ENCODE results near the gene SCOC. TPM values are rescaled to one million over a fixed set of nuclear protein-coding genes. Genes with fewer than 3 reads are reported as not detected.

SCOC gene
- total and polyA plus RNA-seq, 9 of the 15 experiments (the other 6 are each of a cell fraction or from before 2014, with no cell fraction given) = 16.8 to 110 (median 46.7) TPM

DNA sequence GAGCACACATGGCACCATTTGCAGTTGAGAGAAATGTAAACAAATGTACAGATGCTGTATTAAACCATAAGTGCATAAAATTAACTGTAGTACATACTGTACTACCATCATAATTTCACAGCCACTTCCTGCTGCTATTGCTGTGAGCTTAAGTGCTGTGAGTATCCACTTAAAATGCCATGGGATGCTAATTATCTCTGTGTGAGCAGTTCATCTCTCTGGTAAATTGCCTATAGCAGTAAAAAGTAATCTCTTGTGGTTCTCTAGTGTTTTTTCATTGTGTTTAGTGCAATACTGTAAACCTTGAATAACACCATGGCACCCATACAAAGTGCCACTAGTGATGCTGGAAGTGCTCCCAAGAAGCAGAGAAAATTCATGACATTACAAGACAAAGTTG is 9.9 kb upstream of the SCOC start:
- ChIA-PET POLR2A (interaction anchor here (0.7 kb wide), 1 partner anchor 10 kb away, joined by 3 read pairs; the partner anchor contains the start of gene SCOC), CTCF (ENCODE audit: low intra/inter-chr PET ratio) (no interaction called here)
- Histone ChIP-seq H3K79me2 (ENCODE audit: control insufficient read depth, insufficient read depth, low read length) (no peaks in the 10 kb centered on the region), H2AFZ (ENCODE audit: low read depth, low read length) (no peak overlapping the region), H4K20me1 (replicated peaks; ENCODE audit: control insufficient read depth, insufficient read depth, low read length) (no peaks in the 10 kb centered on the region), H3K9ac (ENCODE audit: insufficient read depth in 1 of 2, low read depth in 2 of 2, low read length in 2 of 2) (no peak overlapping the region), H3K4me3 (no peak overlapping the region), H3K36me3 (ENCODE audit: control insufficient read depth, insufficient read depth, low read length) (no peaks in the 10 kb centered on the region), H3K9me1 (ENCODE audit: control insufficient read depth, insufficient read depth, low read length) (no peaks in the 10 kb centered on the region), H3K27me3 (ENCODE audit: control insufficient read depth in 2 of 2, insufficient read depth in 2 of 2, low read length in 2 of 2) (no peaks in the 10 kb centered on the region), H3K4me2 (ENCODE audit: insufficient read depth, low read length) (no peak overlapping the region), H3K4me1 (replicated peaks in 1 of 2; ENCODE audit: control insufficient read depth in 2 of 2, insufficient read depth in 2 of 2, low read length in 2 of 2) (no peaks in the 10 kb centered on the region; a peak in 1 of 5 replicates), H3K27ac (ENCODE audit: extremely low read depth, low read depth, low read length) (no peak overlapping the region), H3K9me3 (replicated peaks; ENCODE audit: control insufficient read depth, insufficient read depth, low read depth, low read length) (no peaks in the 10 kb centered on the region)
- in situ Hi-C loops (cut with MboI) (loop anchor here (5.0 to 25.0 kb wide), 2 partner anchors 244 to 499 kb away; no protein-coding TSS in a partner anchor), intact Hi-C loops (cut with micrococcal nuclease) (no loop called here)
- BruUV-seq (replicated peaks) = no TSS peak
- TF ChIP-seq EP300 (IDR thresholded peaks at IDR 0.05; ENCODE audit: low read length) (no peak), HDGF (IDR thresholded peaks at IDR 0.05) (no peak), KHSRP (IDR thresholded peaks at IDR 0.05) (no peak), XRCC5 (IDR thresholded peaks at IDR 0.05; ENCODE audit: low read depth, low read length) (no peak), XRCC3 (IDR thresholded peaks at IDR 0.05) (no peak), SMARCE1 (IDR thresholded peaks at IDR 0.05) (no peak), ERF (CRISPR knock-in tag; IDR thresholded peaks at IDR 0.05) (no peak), IRF2 (CRISPR knock-in tag; IDR thresholded peaks at IDR 0.05) (no peak), ZBED1 (IDR thresholded peaks at IDR 0.05) (no peak), PHTF2 (CRISPR knock-in tag; IDR thresholded peaks at IDR 0.05) (no peak), PHF20 (IDR thresholded peaks at IDR 0.05; ENCODE audit: partially characterized antibody) (no peak), COPS2 (conservative IDR thresholded peaks at IDR 0.05) (no peak), ZNF165 (CRISPR knock-in tag; IDR thresholded peaks at IDR 0.05; ENCODE audit: borderline replicate concordance) (no peak), ZNF134 (CRISPR knock-in tag; conservative IDR thresholded peaks at IDR 0.05) (no peak), HSF4 (CRISPR knock-in tag; IDR thresholded peaks at IDR 0.05; ENCODE audit: borderline replicate concordance) (no peak), WHSC1 (IDR thresholded peaks at IDR 0.05; ENCODE audit: low read length) (no peak), NRF1 (conservative IDR thresholded peaks at IDR 0.05 in 1 of 2, IDR thresholded peaks at IDR 0.05 in 1 of 2) (no peak)
- TF ChIP-seq, protein P1, sequence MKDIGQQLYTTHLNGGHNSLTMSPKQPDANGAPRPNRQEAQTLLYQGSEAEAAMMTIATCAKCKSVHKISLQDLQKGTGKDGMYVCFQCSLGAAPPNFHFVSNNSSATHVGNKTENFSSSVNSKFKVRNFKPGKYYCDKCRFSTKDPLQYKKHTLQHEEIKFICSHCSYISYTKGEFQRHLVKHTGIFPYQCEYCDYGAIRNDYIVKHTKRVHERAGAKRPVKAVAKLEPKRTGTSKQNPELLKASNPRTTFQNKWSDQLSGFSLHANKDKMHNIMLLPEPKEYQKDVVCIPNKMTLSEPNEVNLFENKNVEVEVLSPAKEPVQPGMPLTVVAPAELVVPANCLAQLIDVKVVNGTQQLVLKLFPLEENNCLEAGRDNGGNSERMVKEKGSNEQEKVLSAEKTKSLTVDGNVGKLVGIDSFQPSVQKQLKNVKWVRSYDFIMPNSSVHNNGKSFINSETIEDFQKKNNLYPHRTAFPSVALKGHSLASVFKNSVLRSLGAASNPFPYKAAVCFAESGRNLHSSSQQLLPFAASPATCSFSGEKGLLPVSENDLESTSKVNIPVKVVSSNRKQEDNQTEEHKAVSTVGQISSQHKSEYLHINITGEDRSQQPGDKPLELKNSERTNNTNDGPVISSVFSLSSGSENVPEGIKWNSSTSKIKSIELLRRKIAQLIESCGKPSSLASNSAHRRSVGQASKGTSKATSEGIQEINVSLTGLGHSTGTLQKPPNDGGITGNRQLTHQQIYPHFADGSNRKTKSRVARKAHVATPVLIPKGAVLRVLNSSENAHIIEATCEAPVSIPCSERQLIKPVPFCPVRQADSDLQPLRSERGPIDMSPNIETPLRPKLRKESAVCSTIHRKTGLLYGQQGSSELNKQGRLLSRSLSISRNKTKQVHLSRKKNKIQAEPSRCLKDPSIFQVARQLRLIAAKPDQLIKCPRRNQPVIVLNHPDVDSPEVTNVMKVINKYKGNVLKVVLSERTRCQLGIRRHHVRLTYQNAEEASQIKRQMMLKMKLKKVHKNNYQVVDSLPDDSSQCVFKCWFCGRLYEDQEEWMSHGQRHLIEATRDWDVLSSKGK (CRISPR knock-in tag; IDR thresholded peaks at IDR 0.05) = no peak
- TF ChIP-seq, protein P2, sequence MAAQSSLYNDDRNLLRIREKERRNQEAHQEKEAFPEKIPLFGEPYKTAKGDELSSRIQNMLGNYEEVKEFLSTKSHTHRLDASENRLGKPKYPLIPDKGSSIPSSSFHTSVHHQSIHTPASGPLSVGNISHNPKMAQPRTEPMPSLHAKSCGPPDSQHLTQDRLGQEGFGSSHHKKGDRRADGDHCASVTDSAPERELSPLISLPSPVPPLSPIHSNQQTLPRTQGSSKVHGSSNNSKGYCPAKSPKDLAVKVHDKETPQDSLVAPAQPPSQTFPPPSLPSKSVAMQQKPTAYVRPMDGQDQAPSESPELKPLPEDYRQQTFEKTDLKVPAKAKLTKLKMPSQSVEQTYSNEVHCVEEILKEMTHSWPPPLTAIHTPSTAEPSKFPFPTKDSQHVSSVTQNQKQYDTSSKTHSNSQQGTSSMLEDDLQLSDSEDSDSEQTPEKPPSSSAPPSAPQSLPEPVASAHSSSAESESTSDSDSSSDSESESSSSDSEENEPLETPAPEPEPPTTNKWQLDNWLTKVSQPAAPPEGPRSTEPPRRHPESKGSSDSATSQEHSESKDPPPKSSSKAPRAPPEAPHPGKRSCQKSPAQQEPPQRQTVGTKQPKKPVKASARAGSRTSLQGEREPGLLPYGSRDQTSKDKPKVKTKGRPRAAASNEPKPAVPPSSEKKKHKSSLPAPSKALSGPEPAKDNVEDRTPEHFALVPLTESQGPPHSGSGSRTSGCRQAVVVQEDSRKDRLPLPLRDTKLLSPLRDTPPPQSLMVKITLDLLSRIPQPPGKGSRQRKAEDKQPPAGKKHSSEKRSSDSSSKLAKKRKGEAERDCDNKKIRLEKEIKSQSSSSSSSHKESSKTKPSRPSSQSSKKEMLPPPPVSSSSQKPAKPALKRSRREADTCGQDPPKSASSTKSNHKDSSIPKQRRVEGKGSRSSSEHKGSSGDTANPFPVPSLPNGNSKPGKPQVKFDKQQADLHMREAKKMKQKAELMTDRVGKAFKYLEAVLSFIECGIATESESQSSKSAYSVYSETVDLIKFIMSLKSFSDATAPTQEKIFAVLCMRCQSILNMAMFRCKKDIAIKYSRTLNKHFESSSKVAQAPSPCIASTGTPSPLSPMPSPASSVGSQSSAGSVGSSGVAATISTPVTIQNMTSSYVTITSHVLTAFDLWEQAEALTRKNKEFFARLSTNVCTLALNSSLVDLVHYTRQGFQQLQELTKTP (IDR thresholded peaks at IDR 0.05; ENCODE audit: low read depth in 1 of 2, partially characterized antibody in 2 of 2) = no peak
- no peak for FAIRE-seq
- DNase-seq (ENCODE audit: extremely low read depth in 1 of 4, low spot score in 3 of 4) = no peak
- no peak for ATAC-seq
